ENCODE measurements around the gene SFXN5. TPM values are rescaled to one million over a fixed set of nuclear protein-coding genes. Genes with fewer than 3 reads are reported as not detected.

Gene SFXN5
- polyA plus RNA-seq, 1 donor from 2014 or later: 5.8 TPM

GRCh38 chr2:73009177-73009839 is 62.2 kb downstream of the SFXN5 start:
- Histone ChIP-seq H3K4me3 (ENCODE audit: low read length) (no peak overlapping the region), H3K27ac (ENCODE audit: low read length) (no peak overlapping the region), H3F3A (ENCODE audit: insufficient read depth, low read length, poor library complexity, severe bottlenecking) (no peaks in the 10 kb centered on the region), H3K27me3 (ENCODE audit: insufficient read depth, low read depth, low read length) (no peaks in the 10 kb centered on the region), H3K9me3 (ENCODE audit: low read length) (no peaks in the 10 kb centered on the region), H3K9ac (ENCODE audit: low read length) (no peak overlapping the region), H3K9me2 (ENCODE audit: insufficient read depth, low read length) (no peaks in the 10 kb centered on the region), H4K20me1 (ENCODE audit: insufficient read depth) (no peaks in the 10 kb centered on the region), H2AFZ (ENCODE audit: low read depth, low read length) (no peak overlapping the region), H3K36me3 (ENCODE audit: insufficient read depth, low read length) (no peaks in the 10 kb centered on the region), H3K4me2 (ENCODE audit: low read length) (no peak overlapping the region), H3K79me2 (replicated peaks; ENCODE audit: insufficient read depth, low read length) (no peaks in the 10 kb centered on the region)
- TF ChIP-seq EZH2 (IDR thresholded peaks at IDR 0.05; ENCODE audit: borderline replicate concordance, insufficient read depth, low read length, poor library complexity, severe bottlenecking) (no peak), REST (IDR thresholded peaks at IDR 0.05; ENCODE audit: borderline replicate concordance) (no peak), SMC3 (conservative IDR thresholded peaks at IDR 0.05; ENCODE audit: poor library complexity) (no peak), POLR2AphosphoS5 (IDR thresholded peaks at IDR 0.05) (no peak), EP300 (conservative IDR thresholded peaks at IDR 0.05; ENCODE audit: poor library complexity, severe bottlenecking) (no peak), CTCF (IDR thresholded peaks at IDR 0.05; ENCODE audit: poor library complexity, severe bottlenecking) (no peak), MXI1 (conservative IDR thresholded peaks at IDR 0.05; ENCODE audit: poor library complexity, severe bottlenecking) (no peak), TAF1 (IDR thresholded peaks at IDR 0.05; ENCODE audit: low read depth) (no peak), RAD21 (conservative IDR thresholded peaks at IDR 0.05) (no peak)

- TF ChIP-seq EP300 (conservative IDR thresholded peaks at IDR 0.05; ENCODE audit: poor library complexity, severe bottlenecking): no peak
- no peak for TF ChIP-seq MXI1 (conservative IDR thresholded peaks at IDR 0.05; ENCODE audit: poor library complexity, severe bottlenecking)
- TF ChIP-seq POLR2AphosphoS5 (IDR thresholded peaks at IDR 0.05): no peak
- TF ChIP-seq TAF1 (IDR thresholded peaks at IDR 0.05; ENCODE audit: low read depth): no peak
- no peak for TF ChIP-seq SMC3 (conservative IDR thresholded peaks at IDR 0.05; ENCODE audit: poor library complexity)
- no peak for TF ChIP-seq REST (IDR thresholded peaks at IDR 0.05; ENCODE audit: borderline replicate concordance)
- TF ChIP-seq EZH2 (IDR thresholded peaks at IDR 0.05; ENCODE audit: borderline replicate concordance, insufficient read depth, low read length, poor library complexity, severe bottlenecking): no peak
- TF ChIP-seq RAD21 (conservative IDR thresholded peaks at IDR 0.05): no peak
- TF ChIP-seq CTCF (IDR thresholded peaks at IDR 0.05; ENCODE audit: poor library complexity, severe bottlenecking): no peak
- Histone ChIP-seq H4K20me1 (ENCODE audit: insufficient read depth) (no peaks in the 10 kb centered on the region), H3K27me3 (ENCODE audit: insufficient read depth, low read depth, low read length) (no peaks in the 10 kb centered on the region), H3K4me2 (ENCODE audit: low read length) (no peak overlapping the region), H2AFZ (ENCODE audit: low read depth, low read length) (no peak overlapping the region), H3K27ac (ENCODE audit: low read length) (no peak overlapping the region), H3K79me2 (replicated peaks; ENCODE audit: insufficient read depth, low read length) (no peaks in the 10 kb centered on the region), H3F3A (ENCODE audit: insufficient read depth, low read length, poor library complexity, severe bottlenecking) (no peaks in the 10 kb centered on the region), H3K9ac (ENCODE audit: low read length) (no peak overlapping the region), H3K9me2 (ENCODE audit: insufficient read depth, low read length) (no peaks in the 10 kb centered on the region), H3K36me3 (ENCODE audit: insufficient read depth, low read length) (no peaks in the 10 kb centered on the region), H3K4me3 (ENCODE audit: low read length) (no peak overlapping the region), H3K9me3 (ENCODE audit: low read length) (no peaks in the 10 kb centered on the region)
Measured at GRCh38 chr2:73008766-73009135, 62.8 kb downstream of the SFXN5 start.

All from neural cell (in vitro differentiated cells).